IMR-90 (cell line): ENCODE data around the gene AQP6. TPM values are rescaled to one million over a fixed set of nuclear protein-coding genes. Genes with fewer than 3 reads are reported as not detected.

ENCODE experiments used
- ATAC-seq: fragments of 200-7000 bp; cut with Tn5 transposase; 2 replicates; pipeline ENCODE4 v1.9.1; 2020; ENCODE audit warnings: low read depth, mild to moderate bottlenecking, moderate library complexity
- BruUV-seq: library from RNA; stranded (reverse); fragments of 400-500 nt; replicated peaks from 2 replicates; lab custom pipeline; 2021; lab: Mats Ljungman, UMichigan
- CTCF ChIA-PET: fragments of 300-600 bp; formaldehyde crosslinking; extraction: SDS; loops from one replicate; lab custom pipeline; 2021; ENCODE audit warnings: antibody characterized with exemption; lab: Yijun Ruan, JAX
- POLR2A ChIA-PET: fragments of 300-600 bp; sonication (Branson Sonifier 250); formaldehyde crosslinking; loops from one replicate; lab custom pipeline; 2022; ENCODE audit warnings: antibody characterized with exemption; ENCODE audit not compliant: unreplicated experiment; lab: Charles Lee
- DNase-seq: peaks from one replicate; pipeline ENCODE4 v3.0.0; 2013
- H2AFZ ChIP-seq: replicated peaks from 2 replicates; pipeline ENCODE3; 2013; ENCODE audit warnings: low read length, mild to moderate bottlenecking; ENCODE audit not compliant: poor library complexity
- H2AK5ac ChIP-seq: 2 replicates; pipeline ENCODE4 v1.6.1; 2013; ENCODE audit warnings: low read depth, low read length, inconsistent platforms
- H2AK9ac ChIP-seq: replicated peaks from 2 replicates; pipeline ENCODE3; 2013; ENCODE audit warnings: mild to moderate bottlenecking, low read depth, low read length, moderate library complexity; ENCODE audit not compliant: poor library complexity
- H2BK120ac ChIP-seq: 2 replicates; pipeline ENCODE4 v1.6.1; 2013; ENCODE audit warnings: low read depth, low read length, inconsistent platforms
- H2BK15ac ChIP-seq: 3 replicates; pipeline ENCODE4 v1.6.1; 2013; ENCODE audit warnings: low read depth, low read length, inconsistent platforms
- H2BK20ac ChIP-seq: 2 replicates; pipeline ENCODE4 v1.6.1; 2013; ENCODE audit warnings: low read depth, mild to moderate bottlenecking, inconsistent platforms, low read length, moderate library complexity
- H2BK5ac ChIP-seq: 2 replicates; pipeline ENCODE4 v1.6.1; 2013; ENCODE audit warnings: mild to moderate bottlenecking, low read depth, low read length, inconsistent platforms; ENCODE audit not compliant: poor library complexity, severe bottlenecking
- H3K14ac ChIP-seq: replicated peaks from 2 replicates; pipeline ENCODE4 v1.6.1; 2013; ENCODE audit warnings: low read depth, low read length, inconsistent platforms
- H3K18ac ChIP-seq: 2 replicates; pipeline ENCODE4 v1.6.1; 2013; ENCODE audit warnings: low read depth, low read length, control low read depth
- H3K23ac ChIP-seq: 2 replicates; pipeline ENCODE4 v1.6.1; 2013; ENCODE audit warnings: low read depth, low read length, inconsistent platforms
- H3K27ac ChIP-seq: 2 replicates; pipeline ENCODE4 v1.5.1; 2013; ENCODE audit warnings: mild to moderate bottlenecking, control low read depth, low read length; ENCODE audit not compliant: insufficient read depth
- H3K27me3 ChIP-seq: 2 replicates; pipeline ENCODE4 v1.6.1; 2013; ENCODE audit warnings: low read length; ENCODE audit not compliant: control insufficient read depth, insufficient read depth
- H3K36me3 ChIP-seq: 2 replicates; pipeline ENCODE4 v1.6.1; 2013; ENCODE audit warnings: low read length, mixed read lengths; ENCODE audit not compliant: control insufficient read depth, insufficient read depth
- H3K4ac ChIP-seq: 2 replicates; pipeline ENCODE4 v1.6.1; 2013; ENCODE audit warnings: low read depth, low read length, inconsistent platforms
- H3K4me1 ChIP-seq: 2 replicates; pipeline ENCODE4 v1.6.1; 2013; ENCODE audit warnings: low read length, mixed read lengths; ENCODE audit not compliant: control insufficient read depth, insufficient read depth
- H3K4me2 ChIP-seq: 2 replicates; pipeline ENCODE4 v1.6.1; 2013; ENCODE audit warnings: low read depth, mild to moderate bottlenecking, control low read depth, low read length, moderate library complexity
- H3K4me3 ChIP-seq: 2 replicates; pipeline ENCODE4 v1.5.1; 2013; ENCODE audit warnings: low read depth, mild to moderate bottlenecking, control low read depth, low read length, moderate library complexity; ENCODE audit not compliant: insufficient read depth
- H3K56ac ChIP-seq: 2 replicates; pipeline ENCODE4 v1.6.1; 2013; ENCODE audit warnings: low read length, inconsistent platforms; ENCODE audit not compliant: insufficient read depth; ENCODE audit errors: extremely low read depth
- H3K79me1 ChIP-seq, 2 experiments: 2 replicates each; pipeline ENCODE4 v1.6.1; 2013; ENCODE audit warnings: low read length in 2 of 2, inconsistent platforms in 1 of 2, low read depth in 1 of 2
- H3K9ac ChIP-seq: 2 replicates; pipeline ENCODE4 v1.6.1; 2013; ENCODE audit warnings: low read depth, low read length, control low read depth
- H3K9me1 ChIP-seq: 2 replicates; pipeline ENCODE4 v1.6.1; 2013; ENCODE audit warnings: low read length, inconsistent platforms; ENCODE audit not compliant: insufficient read depth
- H3K9me3 ChIP-seq: 2 replicates; pipeline ENCODE4 v1.6.1; 2013; ENCODE audit warnings: low read length; ENCODE audit not compliant: control insufficient read depth, insufficient read depth
- H4K20me1 ChIP-seq: 2 replicates; pipeline ENCODE4 v1.6.1; 2013; ENCODE audit warnings: low read length, inconsistent platforms; ENCODE audit not compliant: insufficient read depth
- H4K5ac ChIP-seq: 2 replicates; pipeline ENCODE4 v1.6.1; 2013; ENCODE audit warnings: mild to moderate bottlenecking, low read depth, low read length, control low read depth
- H4K8ac ChIP-seq, 2 experiments: 2 replicates each; pipeline ENCODE4 v1.6.1; 2013; ENCODE audit warnings: low read depth in 2 of 2, low read length in 2 of 2, control low read depth in 1 of 2, inconsistent platforms in 1 of 2
- H4K91ac ChIP-seq: 2 replicates; pipeline ENCODE4 v1.6.1; 2013; ENCODE audit warnings: low read depth, low read length, inconsistent platforms; ENCODE audit not compliant: insufficient read depth
- CEBPB ChIP-seq: IDR thresholded peaks from 2 replicates; pipeline ENCODE4 v1.6.1; 2012; ENCODE audit warnings: low read depth, low read length, improper control_type of control experiment
- FOS ChIP-seq: fragments of 150-350 bp; IDR thresholded peaks from 2 replicates; pipeline ENCODE4 v1.6.1; 2016; ENCODE audit warnings: low read depth, low read length
- RAD21 ChIP-seq: IDR thresholded peaks from 2 replicates; pipeline ENCODE4 v1.6.1; 2012; ENCODE audit warnings: low read length, improper control_type of control experiment
- WGBS, 2 experiments: methylation state at CpG; one replicate each; pipeline versions ENCODE4 v1.1.5 to v1.1.7; 2013; ENCODE audit warnings: missing lambda C conversion rate in 2 of 2; ENCODE audit not compliant: insufficient read length in 1 of 2; ENCODE audit errors: extremely low coverage in 2 of 2; 5-methylcytosine and 5-hydroxymethylcytosine counted together
- dilution Hi-C: fragments of 300-500 bp; cut with HindIII; formaldehyde crosslinking; loops from one replicate; pipeline ENCODE4 v1.14.3; 2018; ENCODE audit warnings: low sequenced_read_pairs; ENCODE audit not compliant: unreplicated experiment
- in situ Hi-C: fragments of 300-500 bp; cut with MboI; formaldehyde crosslinking; loops from 3 replicates; pipeline ENCODE4 v1.14.3; 2019; ENCODE audit warnings: low sequenced_read_pairs, inconsistent platforms, mixed read lengths
- intact Hi-C: fragments of 100-400 bp; cut with micrococcal nuclease; formaldehyde crosslinking; loops from 2 replicates; pipeline ENCODE4 v1.10.0; 2022
- polyA plus RNA-seq, 3 experiments: library from polyadenylated mRNA; depleted of rRNA; stranded (reverse); fragments of >200 nt; gene quantifications; 2 replicates each; pipeline ENCODE4 v1.2.3, GENCODE V29; 2012; ENCODE audit warnings: low replicate concordance in 1 of 3
- total RNA-seq: library from RNA; depleted of rRNA; stranded (reverse); fragments of >200 nt; gene quantifications from 2 replicates; pipeline ENCODE4 v1.2.3, GENCODE V29; 2012
- TF ChIP-seq, protein P1 (sequence below): fragments of 150-350 bp; IDR thresholded peaks from 2 replicates; pipeline ENCODE4 v1.6.1; 2016; ENCODE audit warnings: low read depth, mild to moderate bottlenecking, low read length, moderate library complexity, borderline replicate concordance

The AQP6 gene
- total and polyA plus RNA-seq, 2 of the 4 experiments (the other 2 are of a cell fraction): not detected

DNA sequence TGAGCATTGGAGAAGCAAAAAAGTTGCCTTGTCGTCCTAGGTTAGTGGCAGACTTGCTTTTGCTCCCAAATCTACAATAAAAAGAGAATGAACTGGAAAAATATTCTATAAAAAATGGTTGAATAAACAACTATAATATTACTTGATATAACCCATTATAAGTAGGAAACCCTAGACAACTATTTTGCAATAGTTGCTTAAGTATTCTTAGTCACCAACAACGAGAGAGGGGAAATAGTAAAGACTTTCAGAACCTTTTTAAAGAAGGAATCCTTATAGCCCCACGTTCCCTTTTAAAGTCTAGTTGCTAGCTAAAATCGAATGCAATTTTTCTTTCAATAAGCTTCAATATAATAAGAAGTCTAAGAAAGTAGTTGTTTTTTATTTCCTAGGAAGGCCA, 17.5 kb downstream of the AQP6 start:
- WGBS, 2 experiments: no CpG with 5 or more reads among the region's 4 CpGs
- no peaks in the 10 kb centered on the region; the same call in 1 of the 2 replicates for H4K20me1 ChIP-seq
- H2BK120ac ChIP-seq: no peak overlapping the region
- no peak overlapping the region for H4K91ac ChIP-seq
- dilution Hi-C loops (no loop called here), intact Hi-C loops (no loop called here), in situ Hi-C loops (no loop called here)
- H3K4me2 ChIP-seq: no peak overlapping the region
- H3K9ac ChIP-seq: no peak overlapping the region
- ATAC-seq (peak; percentile 65), DNase-seq (peak; percentile 64)
- no peak overlapping the region for H4K5ac ChIP-seq
- H3K56ac ChIP-seq: no peak overlapping the region
- ChIA-PET POLR2A (no interaction called here), CTCF (interaction anchor here (0.6 to 1.0 kb wide), 2 partner anchors 23 to 24 kb away, joined by 3 to 4 read pairs; no protein-coding TSS in a partner anchor)
- H3K18ac ChIP-seq: no peak overlapping the region
- BruUV-seq: no TSS peak
- no peak overlapping the region for H2AK9ac ChIP-seq
- no peak overlapping the region for H2AK5ac ChIP-seq
- H3K4me3 ChIP-seq: no peak overlapping the region
- TF ChIP-seq FOS (peak; percentile 15; the same call in 1 of the 2 replicates), CEBPB (peak; percentile 91), RAD21 (no peak)
- TF ChIP-seq, protein P1, sequence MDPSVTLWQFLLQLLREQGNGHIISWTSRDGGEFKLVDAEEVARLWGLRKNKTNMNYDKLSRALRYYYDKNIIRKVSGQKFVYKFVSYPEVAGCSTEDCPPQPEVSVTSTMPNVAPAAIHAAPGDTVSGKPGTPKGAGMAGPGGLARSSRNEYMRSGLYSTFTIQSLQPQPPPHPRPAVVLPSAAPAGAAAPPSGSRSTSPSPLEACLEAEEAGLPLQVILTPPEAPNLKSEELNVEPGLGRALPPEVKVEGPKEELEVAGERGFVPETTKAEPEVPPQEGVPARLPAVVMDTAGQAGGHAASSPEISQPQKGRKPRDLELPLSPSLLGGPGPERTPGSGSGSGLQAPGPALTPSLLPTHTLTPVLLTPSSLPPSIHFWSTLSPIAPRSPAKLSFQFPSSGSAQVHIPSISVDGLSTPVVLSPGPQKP: no peak
- no peak overlapping the region for H4K8ac ChIP-seq
- peaks cover 4% of the 10 kb centered on the region; the same call in 1 of the 2 replicates for H3K4me1 ChIP-seq
- no peak overlapping the region for H3K27ac ChIP-seq
- H3K79me1 ChIP-seq: peaks cover 3 to 28% of the 10 kb centered on the region in 2 experiments; a peak in 3 of 4 replicates
- H3K36me3 ChIP-seq: peaks cover 3% of the 10 kb centered on the region
- no peak overlapping the region for H3K14ac ChIP-seq
- no peak overlapping the region for H2BK20ac ChIP-seq
- no peak overlapping the region for H2BK5ac ChIP-seq
- no peaks in the 10 kb centered on the region for H3K9me3 ChIP-seq
- H2BK15ac ChIP-seq: no peak overlapping the region
- H3K4ac ChIP-seq: no peak overlapping the region
- H2AFZ ChIP-seq: no peak overlapping the region
- no peak overlapping the region for H3K23ac ChIP-seq
- H3K9me1 ChIP-seq: peaks cover 6% of the 10 kb centered on the region; the same call in 1 of the 2 replicates
- no peaks in the 10 kb centered on the region for H3K27me3 ChIP-seq
